ENCODE results near the gene GPR173. TPM values are rescaled to one million over a fixed set of nuclear protein-coding genes. Genes with fewer than 3 reads are reported as not detected.

GPR173 gene
- total RNA-seq, 1 experiment from 2014 or later, result 1.3 TPM

- Histone ChIP-seq H3K27ac (peak overlapping the region; percentile 44; the same call in 1 of the 2 replicates), H3K4me1 (no peaks in the 10 kb centered on the region), H3K9me3 (replicated peaks) (no peaks in the 10 kb centered on the region), H3K27me3 (no peaks in the 10 kb centered on the region), H3K36me3 (no peaks in the 10 kb centered on the region), H3K4me3 (peak overlapping the region; percentile 79)
- DNase-seq, result peak; percentile 76 to 80
These were observed 44.6 kb downstream of the GPR173 start for GRCh38 chrX:53093177-53093655.

- Histone ChIP-seq H3K36me3 (no peaks in the 10 kb centered on the region), H3K27me3 (no peaks in the 10 kb centered on the region), H3K27ac (peak within 1 kb of the TSS; percentile 61), H3K9me3 (replicated peaks) (no peaks in the 10 kb centered on the region), H3K4me1 (no peaks in the 10 kb centered on the region), H3K4me3 (peak within 1 kb of the TSS; percentile 79)
- peak; percentile 85 to 93 for DNase-seq
These were observed 45.4 kb downstream of the GPR173 start, which contains the start of gene KANTR for GRCh38 chrX:53093748-53094581. Gene KANTR (plus strand): TSS chrX:53094142. CDS start chrX:53124273, 30,131 bp downstream.

GRCh38 chrX:53094582-53094905, 46.0 kb downstream of the GPR173 start:
- H3K4me3 ChIP-seq, result peak overlapping the region; percentile 79
- H3K4me1 ChIP-seq, result no peaks in the 10 kb centered on the region
- DNase-seq, result no peak
- H3K27ac ChIP-seq, result peak overlapping the region; percentile 61; the same call in 1 of the 2 replicates
- H3K27me3 ChIP-seq, result no peaks in the 10 kb centered on the region
- H3K36me3 ChIP-seq, result no peaks in the 10 kb centered on the region
- no peaks in the 10 kb centered on the region for H3K9me3 ChIP-seq (replicated peaks)

- Histone ChIP-seq H3K27ac (no peak overlapping the region), H3K36me3 (no peaks in the 10 kb centered on the region), H3K4me3 (no peak overlapping the region), H3K4me1 (no peaks in the 10 kb centered on the region), H3K27me3 (no peaks in the 10 kb centered on the region), H3K9me3 (replicated peaks) (no peaks in the 10 kb centered on the region)
- DNase-seq, result no peak
These were observed 47.2 kb downstream of the GPR173 start for GRCh38 chrX:53095796-53096195.

- Histone ChIP-seq H3K27me3 (no peaks in the 10 kb centered on the region), H3K4me1 (no peaks in the 10 kb centered on the region), H3K4me3 (no peak overlapping the region)
These were observed 66.4 kb downstream of the GPR173 start for GRCh38 chrX:53114864-53115549.

GRCh38 chrX:53115550-53115874, 66.9 kb downstream of the GPR173 start:
- Histone ChIP-seq H3K9me3 (replicated peaks) (no peaks in the 10 kb centered on the region), H3K27ac (no peak overlapping the region), H3K27me3 (no peaks in the 10 kb centered on the region), H3K4me1 (no peaks in the 10 kb centered on the region), H3K36me3 (no peaks in the 10 kb centered on the region), H3K4me3 (no peak overlapping the region)
- no peak for DNase-seq

More at GRCh38 chrX:53114864-53115549, 66.4 kb downstream of the GPR173 start:
- Histone ChIP-seq H3K9me3 (replicated peaks) (no peaks in the 10 kb centered on the region), H3K36me3 (no peaks in the 10 kb centered on the region), H3K27ac (no peak overlapping the region)
- no peak for DNase-seq

GRCh38 chrX:53116101-53116500, 67.5 kb downstream of the GPR173 start:
- no peaks in the 10 kb centered on the region for H3K4me1 ChIP-seq
- no peaks in the 10 kb centered on the region for H3K9me3 ChIP-seq (replicated peaks)
- no peak overlapping the region for H3K27ac ChIP-seq
- H3K36me3 ChIP-seq, result no peaks in the 10 kb centered on the region
- H3K27me3 ChIP-seq, result no peaks in the 10 kb centered on the region
- H3K4me3 ChIP-seq, result no peak overlapping the region
- no peak for DNase-seq

GRCh38 chrX:53122013-53122412, 73.4 kb downstream of the GPR173 start:
- no peaks in the 10 kb centered on the region for H3K27me3 ChIP-seq
- no peaks in the 10 kb centered on the region for H3K9me3 ChIP-seq (replicated peaks)
- no peaks in the 10 kb centered on the region for H3K4me1 ChIP-seq
- no peaks in the 10 kb centered on the region for H3K36me3 ChIP-seq
- H3K4me3 ChIP-seq, result no peak overlapping the region
- no peak for DNase-seq
- no peak overlapping the region for H3K27ac ChIP-seq

GRCh38 chrX:53125506-53125905, 76.9 kb downstream of the GPR173 start:
- DNase-seq, result no peak
- Histone ChIP-seq H3K4me3 (no peak overlapping the region), H3K27me3 (no peaks in the 10 kb centered on the region), H3K4me1 (no peaks in the 10 kb centered on the region), H3K27ac (no peak overlapping the region), H3K36me3 (no peaks in the 10 kb centered on the region), H3K9me3 (replicated peaks) (no peaks in the 10 kb centered on the region)

- no peaks in the 10 kb centered on the region for H3K36me3 ChIP-seq
- H3K4me3 ChIP-seq, result no peak overlapping the region
- H3K4me1 ChIP-seq, result no peaks in the 10 kb centered on the region
- H3K9me3 ChIP-seq (replicated peaks), result no peaks in the 10 kb centered on the region
- no peaks in the 10 kb centered on the region for H3K27me3 ChIP-seq
- no peak overlapping the region for H3K27ac ChIP-seq
- DNase-seq, result no peak
These were observed 77.8 kb downstream of the GPR173 start for GRCh38 chrX:53126377-53126776.

- H3K9me3 ChIP-seq (replicated peaks), result no peaks in the 10 kb centered on the region
- H3K27ac ChIP-seq, result no peak overlapping the region
- no peak for DNase-seq
- no peaks in the 10 kb centered on the region for H3K27me3 ChIP-seq
- no peaks in the 10 kb centered on the region for H3K4me1 ChIP-seq
- no peaks in the 10 kb centered on the region for H3K36me3 ChIP-seq
- no peak overlapping the region for H3K4me3 ChIP-seq
These were observed 79.6 kb downstream of the GPR173 start for GRCh38 chrX:53128097-53128749.

Other genes with a start within 250 kb of the GPR173 start
- gene XAGE5, start 237.5 kb upstream of the GPR173 start, total RNA-seq (2014; rRNA removed; shearing (Covaris generic)), result not detected in 2 replicates
- not detected in 2 replicates for gene XAGE3, start 180.7 kb upstream of the GPR173 start, total RNA-seq (2014; rRNA removed; shearing (Covaris generic))
- 5.3 and 8.0 TPM in 2 replicates for gene FAM156B, start 151.5 kb upstream of the GPR173 start, total RNA-seq (2014; rRNA removed; shearing (Covaris generic))
- gene FAM156A, start 90.3 kb upstream of the GPR173 start, total RNA-seq (2014; rRNA removed; shearing (Covaris generic)), result 6.9 and 8.7 TPM in 2 replicates
- gene TSPYL2, start 33.6 kb downstream of the GPR173 start, total RNA-seq (2014; rRNA removed; shearing (Covaris generic)), result 9.3 and 11.8 TPM in 2 replicates
- gene KANTR, start 45.4 kb downstream of the GPR173 start, total RNA-seq (2014; rRNA removed; shearing (Covaris generic)), result 5.7 and 6.7 TPM in 2 replicates
- 38.7 and 48.7 TPM in 2 replicates for gene KDM5C, start 176.4 kb downstream of the GPR173 start, total RNA-seq (2014; rRNA removed; shearing (Covaris generic))
- 1.8 and 2.2 TPM in 2 replicates for gene IQSEC2, start 232.8 kb downstream of the GPR173 start, total RNA-seq (2014; rRNA removed; shearing (Covaris generic))

Data from SJCRH30 (cell line).